ENCODE results near the gene HPSE2.
"Not testable (repeated sequence)": the region's sequence is repeated elsewhere in the genome, so short reads cannot be mapped to it uniquely, and the experiment has no call there.

The HPSE2 gene

GRCh38 chr10:99002392-99002791 is 233.3 kb downstream of the HPSE2 start:
- in situ Hi-C loops (cut with HindIII; ENCODE audit: low sequenced_read_pairs), result no loop called here
- no peak for TF ChIP-seq CTCF (IDR thresholded peaks at IDR 0.05; ENCODE audit: low read depth, low read length)

GRCh38 chr10:98997596-98997995 is 238.1 kb downstream of the HPSE2 start:
- TF ChIP-seq CTCF (IDR thresholded peaks at IDR 0.05; ENCODE audit: low read depth, low read length), result no peak
- in situ Hi-C loops (cut with HindIII; ENCODE audit: low sequenced_read_pairs), result no loop called here
- H3K4me3 ChIP-seq (ENCODE audit: low read depth, low read length), result no peak overlapping the region
- no peak for DNase-seq (ENCODE audit: low read depth, low spot score)

More at GRCh38 chr10:99002392-99002791, 233.3 kb downstream of the HPSE2 start:
- no peak overlapping the region for H3K4me3 ChIP-seq (ENCODE audit: low read depth, low read length)
- DNase-seq (ENCODE audit: low read depth, low spot score), result no peak

GRCh38 chr10:98994030-98994429 is 241.6 kb downstream of the HPSE2 start:
- in situ Hi-C loops (cut with HindIII; ENCODE audit: low sequenced_read_pairs), result no loop called here
- TF ChIP-seq CTCF (IDR thresholded peaks at IDR 0.05; ENCODE audit: low read depth, low read length), result no peak
- no peak for DNase-seq (ENCODE audit: low read depth, low spot score)
- no peak overlapping the region for H3K4me3 ChIP-seq (ENCODE audit: low read depth, low read length)

- in situ Hi-C loops (cut with HindIII; ENCODE audit: low sequenced_read_pairs); DNase-seq (ENCODE audit: low read depth, low spot score); H3K4me3 ChIP-seq (ENCODE audit: low read depth, low read length): not testable (repeated sequence)
Measured at GRCh38 chr10:98983751-98984150, 251.9 kb downstream of the HPSE2 start.

- no peak for DNase-seq (ENCODE audit: low read depth, low spot score)
- H3K4me3 ChIP-seq (ENCODE audit: low read depth, low read length), result no peak overlapping the region
- no peak for TF ChIP-seq CTCF (IDR thresholded peaks at IDR 0.05; ENCODE audit: low read depth, low read length)
- in situ Hi-C loops (cut with HindIII; ENCODE audit: low sequenced_read_pairs), result no loop called here
Measured at GRCh38 chr10:98980353-98980752, 255.3 kb downstream of the HPSE2 start.

GRCh38 chr10:98971464-98971863 is 264.2 kb downstream of the HPSE2 start:
- TF ChIP-seq CTCF (IDR thresholded peaks at IDR 0.05; ENCODE audit: low read depth, low read length), result no peak
- no peak overlapping the region for H3K4me3 ChIP-seq (ENCODE audit: low read depth, low read length)
- no peak for DNase-seq (ENCODE audit: low read depth, low spot score)
- in situ Hi-C loops (cut with HindIII; ENCODE audit: low sequenced_read_pairs), result no loop called here

GRCh38 chr10:98967601-98968000 is 268.1 kb downstream of the HPSE2 start:
- peak; percentile 36 for DNase-seq (ENCODE audit: low read depth, low spot score)
- H3K4me3 ChIP-seq (ENCODE audit: low read depth, low read length), result no peak overlapping the region
- in situ Hi-C loops (cut with HindIII; ENCODE audit: low sequenced_read_pairs), result no loop called here
- TF ChIP-seq CTCF (IDR thresholded peaks at IDR 0.05; ENCODE audit: low read depth, low read length), result no peak
